Type B pancreatic cell (in vitro differentiated cells): Measurements from ENCODE around the gene MUC5B. TPM values are rescaled to one million over a fixed set of nuclear protein-coding genes. Genes with fewer than 3 reads are reported as not detected.

Experiments used
- DNase-seq: peaks from one replicate; pipeline ENCODE4 v3.0.0; 2021; ENCODE audit warnings: mixed read lengths; ENCODE audit not compliant: unreplicated experiment; ENCODE audit errors: extremely low spot score
- H3K27ac Mint-ChIP-seq: 2 replicates; pipeline ENCODE4 v1.8.0; 2021; ENCODE audit warnings: mild to moderate bottlenecking, mixed read lengths
- H3K27me3 Mint-ChIP-seq: 2 replicates; pipeline ENCODE4 v1.8.0; 2021; ENCODE audit warnings: mixed read lengths
- H3K36me3 Mint-ChIP-seq: 2 replicates; pipeline ENCODE4 v1.8.0; 2021; ENCODE audit warnings: mixed read lengths
- H3K4me1 Mint-ChIP-seq: one replicate; pipeline ENCODE4 v1.8.0; 2021; ENCODE audit warnings: mixed read lengths; ENCODE audit not compliant: unreplicated experiment
- H3K4me3 Mint-ChIP-seq: 2 replicates; pipeline ENCODE4 v1.8.0; 2021; ENCODE audit warnings: mild to moderate bottlenecking, mixed read lengths
- H3K9me3 Mint-ChIP-seq: 2 replicates; pipeline ENCODE4 v1.8.0; 2021; ENCODE audit warnings: mixed read lengths
- total RNA-seq: library from RNA; stranded (reverse); gene quantifications from 2 replicates; pipeline ENCODE4 v1.2.1, GENCODE V29; 2021; ENCODE audit warnings: low replicate concordance
- TF ChIP-seq, protein P1 (sequence below): fragments of 200-600 bp; sonication (generic); conservative IDR thresholded peaks from 2 replicates; pipeline ENCODE4 v1.5.0; 2021; ENCODE audit warnings: antibody characterized with exemption, mild to moderate bottlenecking

MUC5B gene
- total RNA-seq, 1 donor from 2014 or later: 2.0 TPM

DNA sequence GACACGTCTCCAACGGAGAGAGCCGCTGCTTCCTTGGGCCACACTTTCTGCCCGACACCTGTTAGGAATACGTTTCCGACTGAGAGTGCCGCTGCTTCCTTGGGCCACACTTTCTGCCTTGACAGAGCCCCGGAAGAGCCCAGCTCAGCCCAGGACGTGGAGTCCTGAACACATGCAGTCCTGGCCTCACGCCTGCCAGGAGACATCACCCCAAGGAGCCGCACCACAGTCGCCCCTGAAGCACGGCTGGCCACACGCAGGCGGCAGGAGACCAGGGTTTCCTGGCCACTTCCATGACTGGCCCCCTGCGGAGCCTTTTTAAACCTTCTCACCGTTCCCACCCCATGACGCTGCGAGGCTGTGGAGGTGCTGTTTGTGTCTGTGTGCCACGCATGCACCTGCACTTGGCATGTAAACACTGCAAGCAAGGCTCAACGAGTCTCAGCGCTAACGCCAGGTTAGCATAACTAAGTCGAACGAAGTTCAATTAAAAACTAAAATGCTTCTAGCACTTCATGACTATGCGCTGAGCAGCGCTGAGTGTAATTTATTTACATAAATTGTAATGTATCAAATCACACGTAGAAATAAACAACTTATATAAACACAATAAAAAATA lies 77.8 kb downstream of the MUC5B start:
- H3K27ac Mint-ChIP-seq: peak overlapping the region; percentile 21
- peaks cover 5% of the 10 kb centered on the region for H3K36me3 Mint-ChIP-seq
- TF ChIP-seq, protein P1, sequence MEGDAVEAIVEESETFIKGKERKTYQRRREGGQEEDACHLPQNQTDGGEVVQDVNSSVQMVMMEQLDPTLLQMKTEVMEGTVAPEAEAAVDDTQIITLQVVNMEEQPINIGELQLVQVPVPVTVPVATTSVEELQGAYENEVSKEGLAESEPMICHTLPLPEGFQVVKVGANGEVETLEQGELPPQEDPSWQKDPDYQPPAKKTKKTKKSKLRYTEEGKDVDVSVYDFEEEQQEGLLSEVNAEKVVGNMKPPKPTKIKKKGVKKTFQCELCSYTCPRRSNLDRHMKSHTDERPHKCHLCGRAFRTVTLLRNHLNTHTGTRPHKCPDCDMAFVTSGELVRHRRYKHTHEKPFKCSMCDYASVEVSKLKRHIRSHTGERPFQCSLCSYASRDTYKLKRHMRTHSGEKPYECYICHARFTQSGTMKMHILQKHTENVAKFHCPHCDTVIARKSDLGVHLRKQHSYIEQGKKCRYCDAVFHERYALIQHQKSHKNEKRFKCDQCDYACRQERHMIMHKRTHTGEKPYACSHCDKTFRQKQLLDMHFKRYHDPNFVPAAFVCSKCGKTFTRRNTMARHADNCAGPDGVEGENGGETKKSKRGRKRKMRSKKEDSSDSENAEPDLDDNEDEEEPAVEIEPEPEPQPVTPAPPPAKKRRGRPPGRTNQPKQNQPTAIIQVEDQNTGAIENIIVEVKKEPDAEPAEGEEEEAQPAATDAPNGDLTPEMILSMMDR: no peak
- no peaks in the 10 kb centered on the region for H3K27me3 Mint-ChIP-seq
- H3K9me3 Mint-ChIP-seq: no peaks in the 10 kb centered on the region
- peaks cover 44% of the 10 kb centered on the region for H3K4me1 Mint-ChIP-seq
- H3K4me3 Mint-ChIP-seq: no peak overlapping the region
- DNase-seq: peak; percentile 52

DNA sequence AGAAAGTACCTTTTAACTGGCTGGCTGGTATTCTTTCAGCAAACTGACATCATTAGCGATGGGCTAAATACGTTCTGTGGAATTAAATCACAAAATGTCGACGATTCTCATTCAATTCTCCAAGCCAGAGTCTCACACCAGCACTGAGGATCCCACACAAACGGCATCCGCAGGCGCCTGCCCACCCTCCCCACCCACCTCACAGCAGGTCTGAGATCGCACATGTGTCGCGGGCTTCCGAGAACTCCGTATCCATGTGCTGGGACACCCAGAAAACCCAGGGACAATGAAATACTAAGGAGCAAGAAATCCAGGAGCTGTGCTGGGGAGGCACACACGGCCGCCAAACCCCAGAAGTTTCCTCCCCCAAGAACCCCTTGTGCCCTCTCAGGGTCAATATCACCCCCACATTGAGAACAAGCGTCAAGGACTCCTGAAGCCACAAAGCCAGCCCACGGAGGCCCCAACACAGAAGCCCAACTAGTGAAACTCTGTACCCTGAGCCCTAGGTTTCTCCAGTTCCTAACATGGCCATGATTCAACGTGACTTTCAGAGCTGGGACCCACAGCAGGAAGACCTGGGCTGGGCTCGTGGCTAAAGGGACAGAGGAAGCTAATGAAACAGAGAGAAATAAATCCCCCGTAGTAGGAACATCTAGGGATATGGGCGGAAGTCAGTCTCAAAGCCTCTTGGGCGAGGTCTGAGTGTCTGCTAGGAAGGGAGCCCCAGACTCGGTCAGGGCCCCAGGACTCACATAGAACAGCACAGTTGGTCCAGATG lies 78.5 kb downstream of the MUC5B start:
- H3K27ac Mint-ChIP-seq: peak overlapping the region; percentile 69
- H3K9me3 Mint-ChIP-seq: no peaks in the 10 kb centered on the region
- TF ChIP-seq, protein P1: no peak
- peak; percentile 49 for DNase-seq
- peaks cover 5% of the 10 kb centered on the region for H3K36me3 Mint-ChIP-seq
- H3K4me3 Mint-ChIP-seq: no peak overlapping the region
- H3K27me3 Mint-ChIP-seq: no peaks in the 10 kb centered on the region
- H3K4me1 Mint-ChIP-seq: peaks cover 44% of the 10 kb centered on the region

DNA sequence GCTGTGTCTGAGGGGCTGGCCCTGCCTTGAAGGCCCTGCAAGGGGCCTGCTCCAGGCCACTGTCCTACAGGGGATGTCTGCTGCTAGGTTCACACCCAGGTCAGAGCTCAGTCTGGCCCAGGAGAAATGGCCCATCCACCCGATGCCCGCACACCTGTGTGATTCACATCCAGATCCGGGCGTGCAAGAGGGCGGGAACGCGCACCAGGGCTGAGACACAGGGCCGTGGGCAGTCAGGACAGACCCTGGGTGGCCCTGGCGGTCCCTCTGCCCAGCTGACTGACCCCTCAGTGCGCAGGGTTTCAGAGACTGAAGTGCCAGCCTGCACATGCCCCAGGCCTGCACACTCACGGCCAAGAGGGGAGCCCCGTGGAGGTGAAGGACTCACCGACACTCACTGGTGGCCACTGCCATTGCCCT lies 79.2 kb downstream of the MUC5B start:
- peak; percentile 69 for DNase-seq
- H3K9me3 Mint-ChIP-seq: no peaks in the 10 kb centered on the region
- TF ChIP-seq, protein P1: no peak
- no peak overlapping the region for H3K4me3 Mint-ChIP-seq
- H3K4me1 Mint-ChIP-seq: peaks cover 44% of the 10 kb centered on the region
- no peaks in the 10 kb centered on the region for H3K27me3 Mint-ChIP-seq
- peaks cover 5% of the 10 kb centered on the region for H3K36me3 Mint-ChIP-seq
- H3K27ac Mint-ChIP-seq: no peak overlapping the region

DNA sequence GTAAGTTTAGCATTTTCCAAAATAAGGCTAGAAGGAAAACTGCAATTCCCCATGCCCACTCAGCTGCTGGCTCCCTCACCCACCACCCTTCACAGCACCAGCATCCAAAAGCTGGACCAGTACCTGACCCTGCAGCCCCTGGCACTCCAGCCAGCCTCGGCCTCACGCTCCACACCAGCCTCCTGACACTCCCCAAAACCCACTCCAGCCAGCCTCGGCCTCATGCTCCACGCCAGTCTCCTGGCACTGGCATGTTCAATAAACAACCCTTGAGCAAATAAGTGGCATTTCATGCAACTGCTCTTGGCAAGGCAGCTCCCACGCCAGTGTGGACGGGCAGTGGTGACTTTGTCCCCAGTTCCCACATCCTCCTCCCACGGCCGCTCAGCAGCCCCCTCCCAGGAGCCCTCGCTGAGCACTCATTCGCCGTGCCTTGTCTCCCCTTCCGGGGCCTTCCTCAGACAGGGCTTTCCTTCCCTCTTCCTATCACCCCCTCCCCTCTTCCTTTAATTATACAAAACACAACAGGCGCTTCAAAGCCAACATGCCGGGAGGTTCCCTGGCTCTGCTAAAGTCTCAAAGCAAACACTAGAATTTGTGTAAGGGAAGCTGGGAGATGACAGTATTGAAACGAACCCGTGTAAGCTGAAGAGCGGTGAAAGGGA lies 79.7 kb downstream of the MUC5B start:
- Mint-ChIP-seq H3K27ac (peak overlapping the region; percentile 65), H3K4me1 (peaks cover 44% of the 10 kb centered on the region), H3K36me3 (peaks cover 5% of the 10 kb centered on the region), H3K27me3 (no peaks in the 10 kb centered on the region), H3K9me3 (no peaks in the 10 kb centered on the region), H3K4me3 (peak overlapping the region; percentile 67)
- TF ChIP-seq, protein P1: no peak
- DNase-seq: peak; percentile 66

DNA sequence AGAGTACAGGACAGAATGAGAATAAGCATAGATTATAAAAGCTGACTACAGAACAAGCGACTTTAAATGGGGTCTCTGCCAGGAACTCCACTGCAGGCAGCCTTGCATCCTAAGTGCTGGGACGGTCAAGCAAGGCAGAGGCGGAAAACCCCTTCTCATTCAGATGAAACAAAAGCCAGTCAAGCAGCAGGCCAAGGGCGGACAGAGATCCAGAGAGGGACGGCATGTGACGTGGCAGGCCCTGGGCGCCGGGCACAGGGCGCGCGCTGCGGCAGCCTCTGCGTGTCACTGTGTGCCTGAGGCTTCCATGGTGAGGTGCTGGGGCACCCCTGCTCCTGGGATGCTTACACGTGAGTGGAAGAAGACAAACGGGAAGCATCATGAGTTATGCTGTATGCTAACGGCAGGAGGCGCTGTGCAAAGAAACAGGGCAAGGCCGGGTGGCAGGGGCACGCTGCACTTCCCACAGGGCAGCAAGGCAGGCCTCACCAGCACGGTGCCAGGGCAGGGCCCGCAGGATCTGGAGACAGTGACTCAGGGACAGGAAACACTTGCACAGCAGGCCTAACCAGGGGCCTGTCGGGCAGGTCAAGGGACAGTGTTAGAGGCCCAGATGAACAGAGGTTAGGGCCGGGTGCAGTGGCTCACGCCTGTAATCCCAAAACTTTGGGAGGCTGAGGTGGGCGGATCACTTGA lies 80.4 kb downstream of the MUC5B start:
- H3K27ac Mint-ChIP-seq: peak overlapping the region; percentile 65

More for the DNA sequence above, 80.4 kb downstream of the MUC5B start:
- H3K9me3 Mint-ChIP-seq: no peaks in the 10 kb centered on the region
- DNase-seq: peak; percentile 58
- peak overlapping the region; percentile 67 for H3K4me3 Mint-ChIP-seq
- H3K36me3 Mint-ChIP-seq: peaks cover 5% of the 10 kb centered on the region
- TF ChIP-seq, protein P1: peak; percentile 61
- no peaks in the 10 kb centered on the region for H3K27me3 Mint-ChIP-seq
- peaks cover 47% of the 10 kb centered on the region for H3K4me1 Mint-ChIP-seq
